ENCODE data around the gene TENM3. TPM values are rescaled to one million over a fixed set of nuclear protein-coding genes. Genes with fewer than 3 reads are reported as not detected.

The TENM3 gene
- total RNA-seq, 1 experiment from 2014 or later: not detected

- H3K27me3 ChIP-seq (ENCODE audit: insufficient read depth, low read depth): peaks cover 10% of the 10 kb centered on the region; the same call in 1 of the 2 replicates
- H3K9me2 ChIP-seq (ENCODE audit: insufficient read depth): no peaks in the 10 kb centered on the region
- H3K4me1 ChIP-seq (replicated peaks; ENCODE audit: insufficient read depth): no peaks in the 10 kb centered on the region
- no peak overlapping the region for H2AFZ ChIP-seq
- no peak for TF ChIP-seq EZH2 (IDR thresholded peaks at IDR 0.05; ENCODE audit: low read depth)
- TF ChIP-seq CTCF (conservative IDR thresholded peaks at IDR 0.05): no peak
- ChIA-PET CTCF (no interaction called here), POLR2A (ENCODE audit: unreplicated experiment) (no interaction called here)
- no peaks in the 10 kb centered on the region for H3K79me2 ChIP-seq (ENCODE audit: low read depth)
- no peaks in the 10 kb centered on the region for H3K36me3 ChIP-seq (ENCODE audit: low read depth)
- no peaks in the 10 kb centered on the region for H4K20me1 ChIP-seq (ENCODE audit: insufficient read depth)
- no TSS peak for BruUV-seq (replicated peaks)
- no peaks in the 10 kb centered on the region for H3F3A ChIP-seq (ENCODE audit: insufficient read depth, low read depth)
- H3K4me3 ChIP-seq: no peak overlapping the region
- H3K9me3 ChIP-seq (ENCODE audit: insufficient read depth, low read depth): no peaks in the 10 kb centered on the region
- no peak for DNase-seq
- H3K27ac ChIP-seq: no peak overlapping the region
- H3K4me2 ChIP-seq: no peak overlapping the region
- intact Hi-C loops (cut with micrococcal nuclease; ENCODE audit: unreplicated experiment): no loop called here
Measured at GRCh38 chr4:182255441-182256190, 12.4 kb downstream of the TENM3 start.

- DNase-seq: no peak
Measured at GRCh38 chr4:182257016-182257415, 13.8 kb downstream of the TENM3 start.

GRCh38 chr4:182257503-182257902 is 14.3 kb downstream of the TENM3 start:
- TF ChIP-seq CTCF (conservative IDR thresholded peaks at IDR 0.05) (no peak), EZH2 (IDR thresholded peaks at IDR 0.05; ENCODE audit: low read depth) (no peak)
- Histone ChIP-seq H3K9me2 (ENCODE audit: insufficient read depth) (no peaks in the 10 kb centered on the region), H4K20me1 (ENCODE audit: insufficient read depth) (no peaks in the 10 kb centered on the region), H3K4me1 (replicated peaks; ENCODE audit: insufficient read depth) (no peaks in the 10 kb centered on the region), H3K4me2 (no peak overlapping the region), H3K27me3 (ENCODE audit: insufficient read depth, low read depth) (peaks cover 5% of the 10 kb centered on the region), H3K4me3 (no peak overlapping the region), H2AFZ (no peak overlapping the region), H3K27ac (no peak overlapping the region), H3F3A (ENCODE audit: insufficient read depth, low read depth) (no peaks in the 10 kb centered on the region), H3K36me3 (ENCODE audit: low read depth) (no peaks in the 10 kb centered on the region), H3K79me2 (ENCODE audit: low read depth) (no peaks in the 10 kb centered on the region), H3K9me3 (ENCODE audit: insufficient read depth, low read depth) (no peaks in the 10 kb centered on the region)
- no TSS peak for BruUV-seq (replicated peaks)
- POLR2A ChIA-PET (ENCODE audit: unreplicated experiment): no interaction called here
- intact Hi-C loops (cut with micrococcal nuclease; ENCODE audit: unreplicated experiment): no loop called here
- CTCF ChIA-PET: no interaction called here
- DNase-seq: no peak

More at GRCh38 chr4:182257016-182257415, 13.8 kb downstream of the TENM3 start:
- Histone ChIP-seq H3K4me1 (replicated peaks; ENCODE audit: insufficient read depth) (no peaks in the 10 kb centered on the region), H3K4me3 (no peak overlapping the region), H3K9me3 (ENCODE audit: insufficient read depth, low read depth) (no peaks in the 10 kb centered on the region), H3K27me3 (ENCODE audit: insufficient read depth, low read depth) (peaks cover 5% of the 10 kb centered on the region), H3K9me2 (ENCODE audit: insufficient read depth) (no peaks in the 10 kb centered on the region), H3K79me2 (ENCODE audit: low read depth) (no peaks in the 10 kb centered on the region), H2AFZ (no peak overlapping the region), H4K20me1 (ENCODE audit: insufficient read depth) (no peaks in the 10 kb centered on the region), H3K4me2 (no peak overlapping the region), H3F3A (ENCODE audit: insufficient read depth, low read depth) (no peaks in the 10 kb centered on the region), H3K36me3 (ENCODE audit: low read depth) (no peaks in the 10 kb centered on the region), H3K27ac (no peak overlapping the region)
- POLR2A ChIA-PET (ENCODE audit: unreplicated experiment): no interaction called here
- CTCF ChIA-PET: no interaction called here
- intact Hi-C loops (cut with micrococcal nuclease; ENCODE audit: unreplicated experiment): no loop called here
- no peak for TF ChIP-seq EZH2 (IDR thresholded peaks at IDR 0.05; ENCODE audit: low read depth)
- TF ChIP-seq CTCF (conservative IDR thresholded peaks at IDR 0.05): no peak
- no TSS peak for BruUV-seq (replicated peaks)
